ENCODE measurements around the gene POLR2J2.
"Not testable (repeated sequence)": the region's sequence is repeated elsewhere in the genome, so short reads cannot be mapped to it uniquely, and the experiment has no call there.

GRCh38 chr7:102666850-102667249 lies 4.6 kb downstream of the POLR2J2 start:
- TF ChIP-seq CTCF (IDR thresholded peaks at IDR 0.05 in 8 of 11, conservative IDR thresholded peaks at IDR 0.05 in 3 of 11); POLR2A (IDR thresholded peaks at IDR 0.05); POLR2AphosphoS5 (IDR thresholded peaks at IDR 0.05): not testable (repeated sequence)
